GM12865 (cell line): ENCODE results near the gene EPHA3.

Experiments used
- DNase-seq: peaks from one replicate; pipeline ENCODE4 v3.0.0; 2010; ENCODE audit warnings: low read depth
- H3K4me3 ChIP-seq: 2 replicates; pipeline ENCODE4 v1.5.1; 2011; ENCODE audit warnings: mild to moderate bottlenecking, low read depth, low read length, control low read depth
- TF ChIP-seq, protein P1 (sequence below): IDR thresholded peaks from 2 replicates; pipeline ENCODE4 v1.5.1; 2011; ENCODE audit warnings: low read length, control low read depth, low read depth, inconsistent platforms; ENCODE audit not compliant: insufficient read depth; ENCODE audit errors: missing control alignments

Gene EPHA3

DNA sequence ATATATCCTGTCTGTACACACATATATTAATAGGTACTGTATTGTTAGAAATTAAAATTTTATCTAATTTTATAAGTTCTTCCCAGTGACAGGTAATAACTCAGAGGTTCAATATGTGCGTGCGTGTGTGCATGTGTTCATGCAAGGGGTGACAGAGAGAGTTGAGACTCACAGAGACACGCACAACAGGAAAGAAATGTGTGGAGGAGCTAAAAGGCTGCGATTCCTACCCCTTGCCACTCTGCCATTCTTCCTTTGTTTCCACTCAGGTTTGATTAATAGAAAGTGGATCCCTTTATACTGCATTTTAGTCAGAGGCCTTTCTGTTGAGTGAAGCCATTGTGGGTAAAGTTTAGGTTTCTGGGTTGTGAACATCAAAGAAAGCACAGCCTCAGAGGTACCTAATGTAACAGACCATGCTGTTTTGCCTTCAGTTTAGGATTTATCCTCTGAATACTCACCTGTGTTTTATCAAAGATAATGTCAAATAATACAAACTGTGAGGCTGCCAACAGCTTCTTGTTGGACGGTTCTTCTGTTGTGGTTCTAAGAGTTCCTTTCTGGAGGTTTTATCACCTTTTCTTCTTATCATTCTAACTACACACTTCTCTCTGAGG, 182.3 kb downstream of the EPHA3 start:
- TF ChIP-seq, protein P1, sequence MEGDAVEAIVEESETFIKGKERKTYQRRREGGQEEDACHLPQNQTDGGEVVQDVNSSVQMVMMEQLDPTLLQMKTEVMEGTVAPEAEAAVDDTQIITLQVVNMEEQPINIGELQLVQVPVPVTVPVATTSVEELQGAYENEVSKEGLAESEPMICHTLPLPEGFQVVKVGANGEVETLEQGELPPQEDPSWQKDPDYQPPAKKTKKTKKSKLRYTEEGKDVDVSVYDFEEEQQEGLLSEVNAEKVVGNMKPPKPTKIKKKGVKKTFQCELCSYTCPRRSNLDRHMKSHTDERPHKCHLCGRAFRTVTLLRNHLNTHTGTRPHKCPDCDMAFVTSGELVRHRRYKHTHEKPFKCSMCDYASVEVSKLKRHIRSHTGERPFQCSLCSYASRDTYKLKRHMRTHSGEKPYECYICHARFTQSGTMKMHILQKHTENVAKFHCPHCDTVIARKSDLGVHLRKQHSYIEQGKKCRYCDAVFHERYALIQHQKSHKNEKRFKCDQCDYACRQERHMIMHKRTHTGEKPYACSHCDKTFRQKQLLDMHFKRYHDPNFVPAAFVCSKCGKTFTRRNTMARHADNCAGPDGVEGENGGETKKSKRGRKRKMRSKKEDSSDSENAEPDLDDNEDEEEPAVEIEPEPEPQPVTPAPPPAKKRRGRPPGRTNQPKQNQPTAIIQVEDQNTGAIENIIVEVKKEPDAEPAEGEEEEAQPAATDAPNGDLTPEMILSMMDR: no peak

DNA sequence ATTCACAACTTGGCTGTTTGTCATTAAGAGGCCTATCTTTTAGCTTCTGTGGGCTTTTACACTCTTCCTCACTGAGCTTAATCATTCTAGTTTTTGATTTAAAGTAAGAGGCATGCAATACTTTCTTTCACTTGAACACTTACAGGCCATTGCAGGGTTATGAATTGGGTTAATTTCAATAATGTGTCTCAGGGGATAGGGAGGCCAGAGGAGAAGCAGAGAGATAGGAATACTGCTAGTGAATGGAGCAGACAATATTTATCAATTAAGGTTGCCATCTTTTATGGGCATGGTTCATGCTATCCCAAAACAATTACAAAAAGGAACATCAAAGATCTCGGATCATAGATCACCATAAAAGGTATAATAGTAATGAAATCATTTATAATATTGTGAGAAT, 189.8 kb downstream of the EPHA3 start:
- DNase-seq: no peak
- TF ChIP-seq, protein P1: no peak
- H3K4me3 ChIP-seq: no peak overlapping the region

More for the DNA sequence above, 182.3 kb downstream of the EPHA3 start:
- no peak overlapping the region for H3K4me3 ChIP-seq
- DNase-seq: no peak

DNA sequence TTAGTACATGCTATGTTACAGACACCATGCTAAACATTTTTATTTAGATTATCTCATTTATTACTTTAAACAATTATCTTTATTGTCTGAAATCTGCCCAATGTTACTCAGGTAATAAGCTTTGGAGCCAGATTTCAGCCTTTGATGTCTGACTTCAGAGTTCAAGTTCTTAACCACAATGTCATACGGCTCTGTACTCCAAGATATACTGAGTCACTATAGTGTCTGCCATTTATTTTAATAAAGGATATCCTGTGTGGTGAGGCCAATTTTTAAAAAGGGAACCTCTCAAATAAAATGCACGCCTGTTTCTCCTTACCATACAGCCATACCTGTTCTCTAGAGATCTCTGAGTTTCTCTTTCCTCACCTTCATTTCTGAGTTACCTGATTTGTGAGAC, 193.1 kb downstream of the EPHA3 start:
- DNase-seq: no peak

DNA sequence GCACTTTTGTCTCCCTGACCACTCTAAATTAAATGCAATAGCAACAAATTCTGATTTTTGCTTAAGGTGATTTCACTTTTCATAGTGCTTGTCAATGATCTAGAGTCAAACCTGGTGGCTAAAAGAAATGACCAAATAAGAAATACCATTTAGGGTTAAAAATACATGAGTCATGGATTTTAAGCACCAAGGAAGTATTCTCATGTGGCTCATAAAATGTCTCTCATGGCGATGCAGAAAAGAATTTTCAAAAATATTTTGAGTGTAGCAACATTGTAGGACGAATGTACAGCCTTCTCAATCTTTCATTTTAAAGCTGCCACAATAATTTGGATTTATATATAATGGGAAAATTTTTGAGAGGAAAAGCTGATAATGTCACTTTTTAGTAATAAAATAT, 193.6 kb downstream of the EPHA3 start:
- no peak overlapping the region for H3K4me3 ChIP-seq
- TF ChIP-seq, protein P1: no peak
- no peak for DNase-seq

More for the DNA sequence above, 193.1 kb downstream of the EPHA3 start:
- no peak overlapping the region for H3K4me3 ChIP-seq
- TF ChIP-seq, protein P1: no peak

DNA sequence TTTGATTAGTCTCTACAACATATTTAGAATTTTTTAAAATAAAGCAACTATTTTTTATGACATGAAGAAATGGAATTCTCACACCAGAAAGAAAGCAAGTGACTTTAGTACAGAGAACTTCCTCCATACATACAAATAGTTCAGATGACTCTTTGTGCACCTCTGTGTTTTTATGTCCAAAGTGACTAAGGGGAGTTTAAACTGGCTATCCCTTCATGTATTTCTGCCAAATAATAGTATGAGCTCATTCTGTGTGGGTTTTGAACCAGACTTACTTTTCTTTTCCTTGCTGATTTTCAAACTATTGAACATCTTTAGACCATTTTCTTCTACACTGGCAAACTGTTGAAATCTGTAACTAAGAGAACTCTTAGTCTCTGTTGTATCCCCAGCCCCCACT, 196.3 kb downstream of the EPHA3 start:
- no peak for DNase-seq
- no peak overlapping the region for H3K4me3 ChIP-seq
- TF ChIP-seq, protein P1: no peak

DNA sequence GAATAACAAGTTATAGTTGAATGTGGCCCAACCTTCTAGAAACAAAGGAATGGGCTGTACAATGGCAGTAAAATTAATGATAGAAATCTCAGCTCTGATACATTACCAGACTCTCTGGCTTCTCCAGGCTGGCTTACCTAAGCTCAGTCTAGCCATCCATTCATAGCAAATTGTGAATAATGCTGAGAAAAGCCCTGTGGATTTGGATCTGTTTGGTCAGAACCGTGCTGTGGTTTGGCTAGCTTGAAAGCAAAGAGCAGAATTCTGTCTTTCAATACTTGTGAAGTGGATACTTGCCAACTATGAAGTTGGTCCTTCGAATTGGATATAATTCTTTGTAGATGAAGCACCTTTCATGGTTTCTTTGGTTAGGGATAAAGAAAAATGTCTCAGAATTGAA, 199.1 kb downstream of the EPHA3 start:
- TF ChIP-seq, protein P1: no peak
- no peak for DNase-seq
- no peak overlapping the region for H3K4me3 ChIP-seq

DNA sequence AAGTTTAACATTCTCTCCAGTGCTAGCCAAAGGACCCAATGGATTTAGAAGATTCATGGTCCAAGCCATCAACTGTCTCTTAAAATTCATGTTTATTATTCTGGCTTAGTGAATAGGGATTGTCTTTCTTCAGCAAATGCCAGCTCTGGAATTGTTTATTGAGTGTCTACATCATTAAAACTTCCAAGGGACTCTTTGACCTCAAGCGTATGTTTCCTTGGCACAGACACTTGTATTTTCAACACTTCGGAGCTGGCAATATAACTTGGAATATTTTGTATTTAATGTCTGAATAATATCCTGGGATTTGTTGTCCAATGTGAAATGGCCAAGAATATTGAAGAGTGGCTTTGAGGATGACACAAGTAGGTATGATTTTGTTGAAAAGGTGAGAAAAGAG, 204.2 kb downstream of the EPHA3 start:
- TF ChIP-seq, protein P1: no peak
- no peak for DNase-seq
- no peak overlapping the region for H3K4me3 ChIP-seq
